Measurements from ENCODE around the gene GPR61.

Gene GPR61

GRCh38 chr1:109578947-109579443 lies 39.3 kb downstream of the GPR61 start:
- DNase-seq = no peak

DNA sequence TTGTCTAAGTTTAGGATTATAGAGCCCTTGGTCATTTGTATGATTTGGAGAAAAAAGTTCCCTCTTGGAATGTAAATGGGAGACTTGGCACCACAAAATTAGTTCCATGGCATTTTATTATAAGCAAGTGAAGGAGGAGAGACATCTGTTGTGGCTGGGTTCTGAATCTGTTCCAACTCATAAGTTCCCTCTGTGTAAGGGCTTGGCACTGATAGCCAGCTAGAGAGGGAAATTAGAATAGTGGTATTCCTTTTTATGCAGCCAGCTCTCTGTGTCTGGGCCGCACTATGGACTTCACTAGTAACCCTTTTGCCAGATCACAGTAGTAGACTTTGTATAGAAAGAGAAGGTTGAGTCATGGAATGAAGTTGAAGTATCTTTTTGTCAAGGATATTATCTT lies 39.8 kb downstream of the GPR61 start:
- no peak for DNase-seq

DNA sequence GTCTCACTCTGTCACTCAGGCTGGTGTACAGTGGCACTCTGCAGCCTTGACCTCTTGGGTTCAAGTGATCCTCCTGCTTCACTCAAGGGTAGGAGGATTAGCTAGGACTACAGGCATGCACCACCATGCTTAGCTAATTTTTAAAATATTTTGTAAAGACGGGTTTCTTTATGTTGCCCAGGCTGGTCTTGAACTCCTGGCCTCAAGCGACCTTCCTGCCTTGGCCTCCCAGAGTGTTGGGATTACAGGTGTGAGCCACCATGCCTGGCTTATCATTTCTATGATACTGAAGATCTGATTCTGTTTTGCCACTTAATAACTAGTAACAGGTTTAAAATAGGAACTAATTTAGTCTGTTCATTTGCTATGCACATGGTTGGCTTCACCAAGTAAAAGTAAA lies 42.3 kb downstream of the GPR61 start:
- no peak for DNase-seq

GRCh38 chr1:109584766-109585165 lies 45.1 kb downstream of the GPR61 start:
- no peak for DNase-seq

DNA sequence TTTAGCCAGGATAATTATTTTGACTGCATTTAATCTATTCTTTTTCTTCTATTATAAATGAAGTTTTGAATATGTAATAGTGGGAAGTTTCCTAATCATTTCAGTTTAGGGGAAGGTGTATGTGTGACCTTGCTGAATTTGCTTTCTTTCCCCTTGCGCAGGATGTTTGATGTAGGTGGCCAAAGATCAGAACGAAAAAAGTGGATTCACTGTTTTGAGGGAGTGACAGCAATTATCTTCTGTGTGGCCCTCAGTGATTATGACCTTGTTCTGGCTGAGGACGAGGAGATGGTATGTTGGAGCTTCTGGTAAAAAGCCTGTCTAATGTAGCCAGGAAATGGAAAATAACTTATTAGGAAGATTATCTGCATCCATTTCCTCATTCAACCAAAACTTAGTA lies 46.4 kb downstream of the GPR61 start:
- DNase-seq = no peak

DNA sequence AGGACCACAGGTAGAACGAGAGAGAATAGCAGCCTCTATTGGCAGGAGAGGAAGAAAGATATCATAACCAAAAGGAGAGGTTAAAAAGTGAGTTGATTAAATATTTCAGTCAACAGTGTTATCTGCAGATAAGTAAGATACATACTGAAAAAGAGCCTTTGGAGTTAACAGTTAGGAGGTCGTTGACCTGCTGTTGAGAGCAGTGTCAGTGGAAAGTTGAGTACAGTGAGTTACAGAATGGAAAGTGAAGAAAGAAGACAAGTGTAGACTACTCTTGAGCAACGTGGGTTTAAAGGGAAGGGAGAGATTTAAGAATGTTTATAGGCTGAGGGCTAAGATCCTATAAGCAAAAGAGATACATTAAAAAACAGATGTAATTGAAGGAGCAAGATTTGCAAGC lies 49.5 kb downstream of the GPR61 start:
- DNase-seq = no peak

DNA sequence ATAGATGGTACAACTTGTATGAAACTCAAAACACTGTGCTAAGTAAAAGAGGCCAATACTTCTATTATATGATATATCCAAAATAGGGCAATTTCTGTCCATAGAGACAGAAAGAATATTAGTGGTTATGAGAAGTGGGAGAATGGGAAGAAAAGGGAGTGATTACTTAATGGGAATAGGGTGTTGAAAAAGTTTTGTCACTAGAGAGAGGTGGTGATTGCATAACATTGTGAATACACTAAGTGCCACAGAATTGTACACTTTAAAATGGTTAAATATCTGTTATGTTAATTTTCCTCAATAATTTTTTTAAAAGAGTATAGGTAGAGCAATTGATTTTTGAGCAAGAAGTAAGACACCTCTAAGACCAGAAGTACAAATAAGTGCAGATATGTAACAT lies 50.0 kb downstream of the GPR61 start:
- DNase-seq = no peak

- no peak for DNase-seq
Observed at GRCh38 chr1:109592916-109593315, 53.2 kb downstream of the GPR61 start.

DNA sequence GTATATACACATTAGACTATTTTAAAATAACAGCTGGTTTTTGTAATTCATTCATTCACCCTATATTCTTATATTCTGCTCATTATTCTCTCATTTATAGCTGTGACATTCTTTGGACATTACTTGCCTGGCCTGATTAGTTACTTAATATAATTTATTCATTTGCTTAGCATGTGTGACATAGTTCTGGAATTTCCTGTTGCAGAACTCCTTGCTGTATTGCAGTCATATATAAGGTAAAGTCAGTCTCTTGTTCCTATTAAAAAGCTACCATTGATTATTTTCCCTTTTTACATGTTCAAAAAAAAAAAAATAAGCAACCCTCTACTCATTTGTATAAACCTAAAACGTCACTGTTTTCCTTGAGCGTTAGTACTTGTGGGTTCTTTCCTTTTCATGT lies 55.9 kb downstream of the GPR61 start:
- no peak for DNase-seq

All from stimulated activated CD4-positive, alpha-beta T cell treated with anti-CD3 and anti-CD28 coated beads, Interleukin-2, amount 100 ng/mL, for 48 hours (primary cell).